Measurements from ENCODE around the gene RAD50.
"Not testable (repeated sequence)": the region's sequence is repeated elsewhere in the genome, so short reads cannot be mapped to it uniquely, and the experiment has no call there.

Gene RAD50

DNA sequence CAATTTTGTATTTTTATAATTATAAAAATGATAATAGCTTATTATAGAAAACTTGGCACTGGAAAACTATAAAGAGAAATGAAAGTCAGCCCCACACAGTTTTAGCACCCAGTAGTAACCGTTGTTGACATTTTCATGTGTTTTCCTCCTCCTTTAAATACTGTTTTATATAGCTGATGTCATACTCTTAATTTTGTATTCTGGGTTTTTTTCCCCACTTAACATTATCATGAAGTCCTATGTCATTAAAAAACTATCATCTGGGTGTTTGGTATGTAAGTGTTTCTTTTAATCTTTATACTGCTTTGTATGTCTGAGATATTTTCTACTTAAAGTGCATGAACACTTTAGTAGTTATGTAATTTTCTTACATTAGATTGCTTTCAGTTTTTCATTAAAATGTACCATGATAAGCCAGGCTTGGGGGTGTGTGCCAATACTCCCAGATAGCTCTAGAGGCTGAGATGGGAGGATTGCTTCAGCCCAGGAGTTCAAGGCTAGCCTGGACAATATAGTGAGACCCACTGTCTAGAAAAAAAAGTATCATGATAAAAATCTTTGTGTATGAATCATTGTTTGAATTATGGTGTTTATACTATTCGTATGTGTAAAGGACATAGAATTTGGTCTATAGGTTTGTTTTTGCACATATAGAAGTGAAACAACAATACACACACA lies 2.7 kb downstream of the RAD50 start:
- DNase-seq: no peak

DNA sequence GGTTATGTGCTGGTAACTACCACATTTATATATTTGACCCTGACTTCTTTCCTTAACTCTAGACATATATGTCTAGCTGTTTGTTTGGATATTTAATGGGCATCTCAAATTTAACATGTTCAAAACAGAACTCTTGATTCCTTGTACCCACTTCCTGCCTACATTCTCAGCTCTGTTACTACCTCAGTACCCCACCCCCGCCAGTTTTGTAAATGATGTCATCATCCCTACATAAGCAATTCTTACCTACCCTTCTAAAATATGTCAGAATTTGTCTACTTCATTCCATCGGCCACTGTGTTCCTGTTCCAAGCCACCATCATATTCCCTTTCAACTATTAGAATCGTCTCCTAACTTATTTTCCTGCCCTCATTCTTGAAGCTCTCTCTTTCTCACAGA lies 4.8 kb downstream of the RAD50 start:
- no peak for DNase-seq

DNA sequence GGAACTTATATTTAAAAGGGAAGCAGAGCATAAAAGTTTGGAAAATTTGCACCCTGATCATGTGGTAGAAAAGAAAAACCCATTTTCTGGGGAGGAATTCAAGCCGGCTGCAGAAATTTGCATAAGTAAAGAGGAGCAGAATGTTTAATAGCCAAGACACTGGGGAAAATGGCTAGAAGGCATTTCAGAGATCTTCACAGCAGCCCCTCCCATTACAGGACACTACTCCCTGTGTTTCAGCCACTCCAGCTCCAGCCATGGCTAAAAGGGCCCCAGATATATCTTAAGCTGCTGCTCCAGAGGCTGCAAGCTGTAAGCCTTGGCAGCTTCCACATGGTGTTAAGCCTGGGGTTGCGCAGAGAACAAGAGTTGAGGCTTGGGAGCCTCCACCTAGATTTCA lies 7.8 kb downstream of the RAD50 start:
- DNase-seq: not testable (repeated sequence)

DNA sequence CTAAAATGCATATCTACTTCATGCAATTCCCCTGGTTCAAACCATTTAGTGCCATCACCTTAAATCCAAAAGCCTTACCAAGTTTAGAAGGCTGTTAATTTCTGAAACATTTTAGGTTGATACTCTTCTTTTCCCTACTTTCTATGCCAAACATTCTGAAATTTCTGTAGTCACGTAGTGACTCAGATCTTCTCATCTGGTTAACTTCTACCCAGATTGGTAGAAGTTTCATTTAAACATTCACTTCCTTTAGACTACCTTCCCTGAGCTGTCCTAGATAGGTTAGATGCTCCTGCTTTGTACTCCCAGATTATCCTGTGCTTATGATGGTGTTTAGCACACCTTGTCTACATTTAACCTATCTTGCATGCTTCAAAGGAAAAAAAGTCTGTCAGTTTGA lies 9.9 kb downstream of the RAD50 start:
- no peak for DNase-seq

DNA sequence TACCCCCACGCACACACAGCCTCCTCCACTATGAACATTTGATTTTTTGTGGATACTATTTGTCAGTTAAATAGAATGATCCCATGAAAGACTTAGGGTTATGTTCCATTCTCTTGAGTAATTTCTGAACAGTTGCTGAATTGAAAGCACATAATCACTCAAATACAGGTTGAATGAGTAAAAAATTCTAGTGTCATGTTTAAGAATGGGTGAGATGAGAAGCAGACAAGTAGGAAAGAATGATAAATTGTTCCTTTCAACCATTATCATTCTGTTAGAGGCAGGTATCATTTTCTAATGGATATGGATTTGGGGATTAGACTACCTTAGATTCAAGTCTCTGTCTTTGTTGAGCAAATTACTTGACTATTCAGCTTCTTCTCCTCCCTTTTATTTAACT lies 19.3 kb downstream of the RAD50 start:
- DNase-seq: no peak

DNA sequence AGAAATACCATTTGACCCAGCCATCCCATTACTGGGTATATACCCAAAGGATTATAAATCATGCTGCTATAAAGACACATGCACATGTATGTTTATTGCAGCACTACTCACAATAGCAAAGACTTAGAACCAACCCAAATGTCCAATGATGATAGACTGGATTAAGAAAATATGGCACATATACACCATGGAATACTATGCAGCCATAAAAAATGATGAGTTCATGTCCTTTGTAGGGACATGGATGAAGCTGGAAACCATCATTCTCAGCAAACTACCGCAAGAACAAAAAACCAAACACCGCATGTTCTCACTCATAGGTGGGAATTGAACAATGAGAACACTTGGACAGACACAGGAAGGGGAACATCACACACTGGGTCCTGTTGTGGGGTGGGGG lies 27.8 kb downstream of the RAD50 start:
- not testable (repeated sequence) for DNase-seq

DNA sequence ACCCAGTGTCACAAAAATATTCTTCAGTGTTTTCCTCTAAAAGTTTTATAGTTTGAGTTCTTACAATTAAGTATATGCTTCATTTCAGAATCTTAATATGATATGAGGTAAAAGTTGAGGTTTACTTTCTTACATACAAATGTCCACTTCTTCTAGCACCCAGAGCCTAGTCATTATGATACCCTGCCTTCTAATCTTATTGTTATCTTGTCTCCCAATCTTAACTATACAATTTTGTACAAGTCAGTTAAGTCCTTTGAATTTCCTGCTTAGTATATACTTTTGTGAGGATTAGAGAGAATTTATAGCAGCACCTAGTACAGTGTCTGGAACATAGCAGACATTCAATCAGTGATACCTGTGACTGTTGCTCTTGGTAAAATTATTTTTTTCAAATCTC lies 29.3 kb downstream of the RAD50 start:
- no peak for DNase-seq

DNA sequence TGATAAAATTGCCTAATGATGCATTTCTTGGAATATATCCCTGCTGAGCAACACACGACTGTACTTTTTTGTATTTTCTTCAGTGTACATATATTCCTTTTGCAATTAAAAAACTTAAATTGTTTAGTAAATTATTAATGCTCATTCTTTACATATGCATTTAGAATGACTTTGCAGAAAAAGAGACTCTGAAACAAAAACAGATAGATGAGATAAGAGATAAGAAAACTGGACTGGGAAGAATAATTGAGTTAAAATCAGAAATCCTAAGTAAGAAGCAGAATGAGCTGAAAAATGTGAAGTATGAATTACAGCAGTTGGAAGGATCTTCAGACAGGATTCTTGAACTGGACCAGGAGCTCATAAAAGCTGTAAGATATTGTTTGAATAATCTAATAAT lies 32.7 kb downstream of the RAD50 start:
- DNase-seq: no peak

DNA sequence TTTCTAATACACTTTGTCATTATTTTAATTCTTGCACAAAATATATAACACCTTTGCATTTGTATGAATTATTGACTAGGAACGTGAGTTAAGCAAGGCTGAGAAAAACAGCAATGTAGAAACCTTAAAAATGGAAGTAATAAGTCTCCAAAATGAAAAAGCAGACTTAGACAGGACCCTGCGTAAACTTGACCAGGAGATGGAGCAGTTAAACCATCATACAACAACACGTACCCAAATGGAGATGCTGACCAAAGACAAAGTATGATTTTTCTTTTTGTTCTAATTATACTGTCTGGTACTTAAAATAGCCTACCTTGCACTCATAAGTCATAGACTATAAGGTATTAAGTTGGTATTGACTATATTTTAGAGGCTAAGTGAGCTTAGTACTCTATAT lies 34.4 kb downstream of the RAD50 start:
- no peak for DNase-seq

DNA sequence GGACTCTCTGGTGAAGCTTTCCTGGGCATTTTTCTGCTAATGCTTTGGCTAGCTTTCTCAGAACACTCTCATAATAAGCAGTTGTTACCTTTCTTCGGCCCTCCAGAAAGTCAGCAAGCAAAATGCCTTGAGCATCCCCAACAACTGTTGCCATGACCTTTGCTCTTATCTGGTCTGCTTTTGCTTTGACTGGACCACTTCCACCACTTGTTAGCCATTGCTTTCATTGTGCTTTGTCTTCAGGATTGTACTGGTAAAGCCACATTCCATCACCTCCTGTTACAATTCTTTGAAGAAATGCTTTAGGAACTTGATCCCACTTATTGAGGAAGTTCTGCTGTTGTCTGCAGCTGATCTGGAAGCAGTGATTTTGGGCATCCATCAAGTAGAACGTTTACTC lies 35.7 kb downstream of the RAD50 start:
- DNase-seq: no peak

DNA sequence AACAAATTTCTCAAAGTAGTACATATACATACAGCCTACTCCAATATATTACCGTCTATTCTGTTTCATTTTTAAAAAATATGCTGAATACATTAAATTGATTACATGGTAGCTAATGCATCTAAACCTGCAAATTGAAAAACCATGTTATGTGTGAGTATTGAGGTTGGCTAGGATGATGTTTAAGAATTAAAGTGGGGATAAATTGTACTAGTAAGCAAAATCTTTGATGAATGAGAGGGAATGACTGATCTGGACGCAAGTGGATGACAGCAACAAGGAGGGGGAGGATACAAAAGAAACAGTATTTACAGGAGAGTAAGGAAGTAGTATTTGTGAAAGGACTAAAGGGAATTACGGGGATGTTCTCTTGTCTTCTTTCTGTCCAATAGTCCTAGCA lies 37.4 kb downstream of the RAD50 start:
- DNase-seq: no peak

DNA sequence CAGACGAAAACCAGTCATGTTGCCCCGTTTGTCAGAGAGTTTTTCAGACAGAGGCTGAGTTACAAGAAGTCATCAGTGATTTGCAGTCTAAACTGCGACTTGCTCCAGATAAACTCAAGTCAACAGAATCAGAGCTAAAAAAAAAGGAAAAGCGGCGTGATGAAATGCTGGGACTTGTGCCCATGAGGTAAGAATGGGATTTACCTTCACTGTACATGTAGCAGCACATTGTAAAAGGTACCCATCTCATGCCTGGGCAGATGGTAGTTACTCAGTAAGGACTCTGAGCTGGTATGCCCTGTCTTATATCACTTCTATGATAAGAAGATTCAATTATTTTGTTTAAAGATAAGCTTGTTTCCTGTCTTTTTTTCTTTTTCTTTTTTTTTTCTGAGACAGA lies 38.8 kb downstream of the RAD50 start:
- DNase-seq: no peak

DNA sequence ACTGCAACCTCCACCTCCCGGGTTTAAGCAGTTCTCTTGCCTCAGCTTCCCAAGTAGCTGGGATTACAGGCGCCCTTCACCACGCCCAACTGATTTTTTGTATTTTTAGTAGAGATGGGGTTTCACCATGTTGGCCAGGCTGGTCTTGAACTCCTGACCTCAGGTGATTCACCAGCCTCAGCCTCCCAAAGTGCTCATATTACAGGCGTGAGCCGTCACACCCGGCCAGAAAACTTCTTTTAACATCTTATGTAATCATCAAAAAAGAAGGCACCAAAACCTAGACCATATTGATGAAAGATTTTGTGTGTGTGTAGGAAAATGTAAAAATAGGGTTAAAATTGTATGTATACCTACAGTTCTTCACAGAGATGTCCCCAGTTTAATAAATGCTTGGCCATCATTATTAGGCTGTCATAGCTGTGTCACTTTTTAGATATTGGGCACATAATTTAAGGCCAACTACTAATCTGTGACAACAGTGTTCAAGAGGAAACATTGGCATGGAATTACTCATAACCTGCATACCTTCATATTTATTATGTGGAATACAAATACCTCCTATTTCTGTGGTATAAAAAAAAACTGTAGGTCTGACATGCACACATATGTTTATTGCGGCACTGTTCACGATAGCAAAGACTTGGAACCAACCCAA lies 44.4 kb downstream of the RAD50 start:
- DNase-seq: no peak

DNA sequence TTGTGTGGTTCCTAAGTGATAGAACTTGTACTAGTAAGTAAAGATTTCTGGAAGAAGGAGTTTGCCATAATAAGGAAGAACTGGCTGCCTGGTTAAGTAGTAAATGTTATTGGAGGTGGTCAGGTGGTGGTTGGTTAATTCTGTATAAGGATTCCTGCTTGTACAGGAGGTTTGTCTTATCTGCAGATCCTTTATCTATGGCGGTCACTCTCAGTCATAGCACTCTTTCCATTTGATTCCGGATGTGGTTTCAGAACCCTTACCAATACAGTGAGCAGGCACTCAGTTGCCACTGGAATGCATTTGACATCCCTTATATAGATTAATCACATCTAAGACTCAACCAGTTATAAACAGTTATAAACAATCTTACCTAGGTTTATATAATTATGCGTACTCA lies 50.3 kb downstream of the RAD50 start:
- no peak for DNase-seq

DNA sequence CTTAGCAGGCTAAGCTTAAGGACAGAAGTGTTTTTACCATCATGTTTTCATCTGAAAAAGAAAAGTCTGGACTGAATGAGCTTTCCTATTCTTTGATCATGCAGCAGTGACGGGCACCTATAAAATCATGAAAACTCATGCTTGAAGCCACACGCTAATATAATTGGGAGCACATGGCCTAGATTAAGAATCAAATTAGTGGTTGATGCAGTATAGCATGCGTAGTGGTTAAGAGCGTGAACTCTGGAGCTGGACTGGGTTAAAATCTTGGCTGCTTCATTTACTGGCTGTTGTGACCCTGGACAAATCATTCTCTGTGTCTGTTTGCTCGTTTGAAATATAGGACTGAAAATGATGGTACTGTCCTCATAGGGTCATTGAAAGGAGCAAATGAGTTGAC lies 51.3 kb downstream of the RAD50 start:
- no peak for DNase-seq

DNA sequence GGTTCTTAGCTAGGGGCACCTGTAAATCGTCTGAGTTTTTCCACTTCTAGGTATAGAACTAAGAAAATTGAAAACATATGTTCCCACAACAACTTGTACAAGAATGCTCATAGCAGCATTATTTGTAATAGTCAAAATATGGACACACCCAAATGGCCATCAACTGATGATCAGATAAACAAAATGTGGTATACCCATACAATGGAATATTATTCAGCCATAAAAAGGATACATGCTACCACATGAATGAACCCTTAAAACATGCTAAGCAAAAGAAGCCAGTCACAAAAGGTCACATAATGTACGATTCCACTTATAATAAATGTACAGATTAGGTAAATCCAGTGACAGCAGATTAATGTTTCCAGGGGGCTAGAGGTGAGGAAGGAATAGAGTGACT lies 55.2 kb downstream of the RAD50 start:
- DNase-seq: no peak

DNA sequence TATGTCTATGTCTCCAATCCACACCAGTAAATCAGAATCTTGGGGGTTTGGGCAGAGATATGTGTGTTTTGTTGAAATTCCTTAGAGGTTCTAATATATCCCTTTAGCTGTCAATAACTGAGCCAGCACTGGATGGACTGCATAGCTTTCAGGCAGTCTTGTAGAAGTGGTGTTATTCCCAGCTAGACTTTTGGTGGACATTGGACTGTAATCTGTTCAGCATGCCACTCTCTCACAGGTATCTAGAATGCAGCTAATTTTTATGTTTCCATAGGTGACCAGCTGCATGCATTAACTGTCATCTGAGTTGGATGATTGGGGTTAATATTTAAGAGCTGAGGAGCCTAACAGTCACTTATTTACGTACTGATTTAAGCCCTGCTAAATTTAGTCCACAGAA lies 56.1 kb downstream of the RAD50 start:
- no peak for DNase-seq

DNA sequence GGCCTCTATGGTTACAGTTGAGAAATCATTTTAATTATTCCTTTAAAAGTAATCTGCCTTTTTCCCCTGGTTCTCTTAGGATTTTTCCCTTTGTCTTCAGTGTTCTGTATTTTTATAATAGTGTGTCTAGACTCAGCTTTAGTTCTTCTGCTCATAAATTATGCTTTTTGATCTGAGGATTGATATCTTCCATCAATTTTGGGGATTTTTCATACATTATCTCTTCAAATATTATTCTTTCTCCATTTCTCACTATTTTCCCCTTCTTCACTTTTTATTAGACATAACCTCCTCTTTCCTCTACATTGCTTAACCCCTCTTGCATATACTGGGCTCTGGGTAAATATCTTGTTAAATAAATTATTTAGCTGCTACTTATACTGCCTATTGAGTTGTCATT lies 64.9 kb downstream of the RAD50 start:
- DNase-seq: no peak

DNA sequence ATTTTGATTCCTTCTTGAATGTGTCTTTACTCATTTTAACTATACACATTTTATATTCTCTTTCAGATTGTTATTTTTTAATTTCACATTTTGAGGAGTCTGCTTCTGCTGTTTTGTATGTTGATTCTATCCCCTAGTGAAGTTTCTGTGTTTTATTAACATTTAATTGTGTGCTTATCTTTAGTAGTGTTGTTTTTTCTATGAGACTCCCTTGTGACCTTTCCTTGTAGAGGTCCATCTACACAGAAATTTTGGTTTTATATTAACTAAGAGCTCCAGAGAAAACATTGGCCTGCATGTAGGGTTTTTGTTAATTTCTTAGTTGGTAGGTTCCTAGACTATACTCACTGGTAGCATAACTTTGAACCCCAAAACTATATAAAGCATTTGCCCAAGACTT lies 65.8 kb downstream of the RAD50 start:
- DNase-seq: no peak

DNA sequence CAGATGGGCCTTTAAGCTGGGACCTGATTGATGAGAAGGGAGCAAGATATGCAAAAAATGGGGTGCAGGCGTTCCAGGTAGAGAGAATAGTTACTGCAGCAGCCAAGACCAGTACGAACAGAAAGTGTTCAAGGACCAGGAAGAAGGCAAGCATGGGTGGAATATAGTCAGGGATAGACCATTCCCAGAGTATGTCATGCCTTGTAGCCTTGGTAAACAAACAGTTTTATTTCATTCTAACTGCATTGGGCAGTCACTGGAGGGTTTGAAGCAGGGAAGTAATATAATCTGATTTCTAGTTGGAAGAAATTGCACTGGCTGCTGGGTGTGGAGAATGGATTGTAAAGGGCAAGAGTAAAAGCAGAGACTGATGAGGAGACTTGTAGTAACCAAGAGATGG lies 70.7 kb downstream of the RAD50 start:
- DNase-seq: no peak

DNA sequence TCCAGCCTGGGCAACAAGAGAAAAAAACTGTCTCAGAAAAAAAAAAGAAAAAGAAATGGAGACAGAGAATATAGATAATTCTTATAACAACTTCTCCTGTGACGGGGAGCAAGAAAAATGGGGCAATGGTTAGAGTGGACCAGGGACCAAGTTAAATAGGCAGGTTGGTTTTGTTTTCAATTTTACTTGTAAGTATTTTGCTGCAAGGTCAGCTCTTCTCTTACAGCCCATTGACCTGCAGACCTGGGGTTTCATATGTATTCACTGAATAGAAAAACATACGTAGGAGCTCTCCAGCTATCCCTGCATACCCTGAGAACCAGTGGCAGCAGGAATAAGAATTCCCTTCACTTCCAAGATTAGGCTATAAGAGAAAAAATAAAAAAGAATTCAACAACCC lies 72.0 kb downstream of the RAD50 start:
- no peak for DNase-seq

DNA sequence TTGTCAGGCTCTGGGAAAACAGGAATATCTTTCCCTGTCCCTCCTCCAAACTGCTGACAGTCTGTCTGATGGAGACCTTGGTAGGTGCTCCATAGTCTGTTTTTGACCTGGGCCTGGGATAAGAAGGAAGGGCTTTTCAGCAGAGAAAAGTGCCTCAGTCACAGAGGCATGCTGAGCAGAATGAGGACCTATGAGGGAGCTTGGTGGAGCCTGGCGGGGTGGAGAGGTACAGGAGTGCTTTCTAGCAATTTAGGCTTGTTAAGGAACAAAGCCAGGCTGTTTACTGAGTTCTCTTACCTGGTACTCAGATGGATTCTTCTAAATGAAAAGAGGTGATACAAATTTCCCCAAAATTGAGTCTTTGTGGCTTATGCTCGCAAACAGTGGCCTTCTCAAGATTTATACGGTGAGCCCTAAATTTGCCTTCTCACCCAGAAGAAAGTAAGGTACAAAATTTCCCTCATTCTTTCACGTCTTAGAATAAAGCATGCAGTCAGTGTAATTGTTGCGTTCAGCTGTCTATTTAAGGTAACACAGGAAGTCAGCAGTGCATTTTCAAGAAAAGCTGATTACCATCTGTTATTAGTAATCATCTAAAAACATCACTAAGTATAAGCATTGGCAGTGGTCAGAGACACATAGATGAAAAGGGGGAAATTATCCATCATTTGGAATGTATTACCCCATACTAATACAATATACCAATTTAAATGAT lies 72.6 kb downstream of the RAD50 start:
- DNase-seq: no peak

DNA sequence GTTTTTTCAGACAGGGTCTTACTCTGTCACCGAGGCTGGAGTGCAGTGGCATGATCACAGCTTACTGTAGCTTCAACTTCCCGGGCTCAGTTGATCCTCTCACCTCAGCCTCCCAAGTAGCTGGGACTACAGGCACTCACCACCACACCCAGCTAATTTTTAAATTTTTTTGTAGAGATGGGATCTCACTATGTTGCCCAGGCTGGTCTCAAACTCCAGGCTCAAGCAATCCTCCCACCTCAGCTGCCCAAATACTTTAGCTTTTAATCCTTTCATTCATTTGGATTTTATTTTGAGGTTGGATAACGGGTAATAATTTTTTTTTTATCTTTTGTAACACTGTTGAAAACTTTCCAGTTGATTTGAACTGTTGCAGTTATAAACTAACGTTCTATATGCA lies 76.8 kb downstream of the RAD50 start:
- DNase-seq: not testable (repeated sequence)

DNA sequence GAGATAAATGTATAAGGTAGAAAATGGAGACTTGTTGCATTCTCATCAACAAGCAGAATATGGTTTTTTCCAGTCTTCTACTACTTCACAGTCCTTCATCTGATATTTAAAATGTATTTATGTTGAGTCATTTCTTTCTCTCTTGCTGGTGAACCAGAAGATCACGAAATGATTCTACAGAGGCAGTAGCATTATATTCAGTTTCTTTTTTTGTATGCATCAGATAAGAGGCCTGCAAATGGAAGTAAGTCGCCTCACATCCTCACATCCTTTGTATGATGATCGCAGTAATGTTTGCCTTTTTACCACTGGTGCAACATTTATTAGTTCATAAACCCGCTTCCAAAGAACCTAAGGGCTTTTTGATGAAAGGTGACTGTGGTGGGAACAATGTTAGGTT lies 79.1 kb downstream of the RAD50 start:
- DNase-seq: no peak

DNA sequence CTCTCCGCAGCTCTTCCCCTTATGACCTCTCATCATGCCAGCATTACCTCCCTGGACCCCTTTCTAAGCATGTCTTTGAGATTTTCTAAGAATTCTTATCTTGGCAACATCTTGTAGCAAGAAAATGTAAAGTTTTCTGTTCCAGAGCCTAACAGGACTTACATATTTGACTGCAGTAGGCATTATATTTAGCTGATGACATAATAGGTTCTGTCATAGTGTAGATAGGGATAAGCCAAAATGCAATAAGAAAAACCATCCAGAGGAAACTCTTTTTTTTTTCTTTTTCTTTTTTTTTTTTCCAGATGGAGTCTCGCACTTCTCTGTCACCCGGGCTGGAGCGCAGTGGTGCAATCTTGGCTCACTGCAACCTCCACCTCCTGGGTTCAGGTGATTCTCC lies 80.5 kb downstream of the RAD50 start:
- DNase-seq: no peak

Measured in DMS79 (cell line).